H1 (cell line): Measurements from ENCODE around the gene UHRF2. TPM values are rescaled to one million over a fixed set of nuclear protein-coding genes. Genes with fewer than 3 reads are reported as not detected.

Source experiments
- CTCF ChIA-PET: fragments of 300-600 bp; sonication (Branson Sonifier 250); formaldehyde crosslinking; loops from one replicate; lab custom pipeline; 2021; ENCODE audit not compliant: partially characterized antibody; lab: Charles Lee
- POLR2A ChIA-PET: fragments of 300-600 bp; sonication (Branson Sonifier 250); formaldehyde crosslinking; loops from one replicate; lab custom pipeline; 2021; ENCODE audit warnings: inconsistent platforms; ENCODE audit not compliant: partially characterized antibody; lab: Charles Lee
- DNase-seq, 2 experiments: peaks; one replicate each; pipeline versions ENCODE4 v3.0.0 to v3.0.0-alpha.2; 2010 to 2022; ENCODE audit warnings: low spot score in 2 of 2, low read depth in 1 of 2, mixed read lengths in 1 of 2
- FAIRE-seq: peaks from 2 replicates; lab custom pipeline; 2011; peaks lifted over from hg19 to GRCh38; lab: Jason Lieb, UNC
- H2AFZ ChIP-seq: 2 replicates; pipeline ENCODE4 v1.8.1; 2012; ENCODE audit warnings: low read length, inconsistent platforms
- H2AK5ac ChIP-seq: 2 replicates; pipeline ENCODE4 v1.6.1; 2013; ENCODE audit warnings: low read depth, low read length
- H2BK120ac ChIP-seq: replicated peaks from 2 replicates; pipeline ENCODE3; 2013; ENCODE audit warnings: low read depth, low read length, inconsistent platforms
- H2BK12ac ChIP-seq: 2 replicates; pipeline ENCODE4 v1.6.1; 2013; ENCODE audit warnings: low read depth, low read length
- H2BK15ac ChIP-seq: 2 replicates; pipeline ENCODE4 v1.6.1; 2013; ENCODE audit warnings: low read length
- H2BK20ac ChIP-seq: 2 replicates; pipeline ENCODE4 v1.6.1; 2013; ENCODE audit warnings: low read length
- H2BK5ac ChIP-seq: 2 replicates; pipeline ENCODE4 v1.6.1; 2013; ENCODE audit warnings: low read depth, low read length
- H3K14ac ChIP-seq: 2 replicates; pipeline ENCODE4 v1.6.1; 2013; ENCODE audit warnings: inconsistent platforms; ENCODE audit not compliant: insufficient read length
- H3K18ac ChIP-seq: 2 replicates; pipeline ENCODE4 v1.6.1; 2013; ENCODE audit warnings: low read length; ENCODE audit errors: extremely low read depth
- H3K23ac ChIP-seq: 2 replicates; pipeline ENCODE4 v1.6.1; 2013; ENCODE audit warnings: inconsistent platforms; ENCODE audit not compliant: insufficient read length
- H3K23me2 ChIP-seq: 2 replicates; pipeline ENCODE4 v1.6.1; 2013; ENCODE audit warnings: low read depth, low read length
- H3K27ac ChIP-seq: 2 replicates; pipeline ENCODE4 v1.6.1; 2011; ENCODE audit warnings: low read depth, low read length, inconsistent platforms
- H3K27me3 ChIP-seq, 4 experiments: replicated peaks in 1 of 4; 1 replicate in 1 of 4; 2 replicates in 3 of 4; pipeline versions ENCODE4 v1.6.1 to v1.8.1; 2011 to 2013; ENCODE audit warnings: low read length in 3 of 4, mild to moderate bottlenecking in 3 of 4, inconsistent platforms in 2 of 4, mixed read lengths in 2 of 4, moderate library complexity in 1 of 4; ENCODE audit not compliant: control insufficient read depth in 3 of 4, insufficient read depth in 3 of 4; ENCODE audit errors: extremely low read depth in 1 of 4
- H3K36me3 ChIP-seq, 4 experiments: 2 replicates each; pipeline versions ENCODE4 v1.6.1 to v1.8.1; 2011 to 2013; ENCODE audit warnings: mild to moderate bottlenecking in 4 of 4, low read length in 3 of 4, moderate library complexity in 2 of 4, control low read depth in 1 of 4, inconsistent platforms in 1 of 4; ENCODE audit not compliant: insufficient read depth in 4 of 4, control insufficient read depth in 2 of 4
- H3K4ac ChIP-seq: replicated peaks from 2 replicates; pipeline ENCODE3; 2013; ENCODE audit warnings: low read length, low read depth, mixed read lengths, inconsistent platforms; ENCODE audit not compliant: insufficient read length
- H3K4me1 ChIP-seq, 4 experiments: replicated peaks in 1 of 4; 1 replicate in 1 of 4; 2 replicates in 3 of 4; pipeline versions ENCODE4 v1.6.1 to v1.8.1; 2011 to 2013; ENCODE audit warnings: low read length in 3 of 4, inconsistent platforms in 2 of 4, mixed read lengths in 1 of 4; ENCODE audit not compliant: insufficient read depth in 4 of 4, control insufficient read depth in 3 of 4
- H3K4me2 ChIP-seq, 2 experiments: 2 replicates each; pipeline versions ENCODE4 v1.6.1 to v1.8.1; 2011 to 2013; ENCODE audit warnings: low read depth in 2 of 2, low read length in 2 of 2, control low read depth in 1 of 2, inconsistent platforms in 1 of 2, mild to moderate bottlenecking in 1 of 2; ENCODE audit not compliant: insufficient read depth in 1 of 2
- H3K4me3 ChIP-seq, 4 experiments: fragments of 200-600, 300-600 bp in 1 of 4; sonication (generic), shearing (Covaris generic), sonication (Bioruptor Twin) in 1 of 4; 2 replicates each; pipeline versions ENCODE4 v1.5.1 to v1.8.1; 2011 to 2016; ENCODE audit warnings: low read length in 4 of 4, low read depth in 3 of 4, control low read depth in 2 of 4, inconsistent platforms in 2 of 4, mild to moderate bottlenecking in 2 of 4, mixed read lengths in 1 of 4, moderate library complexity in 1 of 4; ENCODE audit not compliant: insufficient read depth in 2 of 4; ENCODE audit errors: extremely low read depth in 1 of 4
- H3K56ac ChIP-seq: replicated peaks from 2 replicates; pipeline ENCODE3; 2013; ENCODE audit warnings: low read depth, mild to moderate bottlenecking, mixed read lengths, low read length, inconsistent platforms; ENCODE audit not compliant: insufficient read length
- H3K79me1 ChIP-seq: 2 replicates; pipeline ENCODE4 v1.6.1; 2013; ENCODE audit warnings: low read depth, low read length, control low read depth
- H3K79me2 ChIP-seq, 2 experiments: 2 replicates each; pipeline versions ENCODE4 v1.6.1 to v1.8.1; 2012 to 2013; ENCODE audit warnings: low read length in 2 of 2, mild to moderate bottlenecking in 2 of 2, inconsistent platforms in 1 of 2; ENCODE audit not compliant: insufficient read depth in 2 of 2, control insufficient read depth in 1 of 2
- H3K9ac ChIP-seq, 4 experiments: replicated peaks in 1 of 4; 1 replicate in 1 of 4; 2 replicates in 3 of 4; pipeline versions ENCODE4 v1.6.1 to v1.8.1; 2011 to 2013; ENCODE audit warnings: low read depth in 3 of 4, low read length in 3 of 4, control low read depth in 2 of 4, mild to moderate bottlenecking in 2 of 4, moderate library complexity in 2 of 4, inconsistent platforms in 1 of 4; ENCODE audit errors: extremely low read depth in 1 of 4
- H3K9me3 ChIP-seq, 2 experiments: 2 replicates each; pipeline versions ENCODE4 v1.6.1 to v1.8.1; 2012 to 2013; ENCODE audit warnings: mild to moderate bottlenecking in 2 of 2, moderate library complexity in 2 of 2, control low read depth in 1 of 2, inconsistent platforms in 1 of 2, low read depth in 1 of 2, low read length in 1 of 2, mixed read lengths in 1 of 2; ENCODE audit not compliant: insufficient read depth in 2 of 2
- H4K20me1 ChIP-seq, 2 experiments: replicated peaks in 1 of 2; 2 replicates each; pipeline versions ENCODE3 to v1.8.1; 2011 to 2013; ENCODE audit warnings: inconsistent platforms in 2 of 2, low read length in 2 of 2, mild to moderate bottlenecking in 1 of 2; ENCODE audit not compliant: insufficient read depth in 2 of 2, control insufficient read depth in 1 of 2
- H4K5ac ChIP-seq: 2 replicates; pipeline ENCODE4 v1.6.1; 2013; ENCODE audit warnings: low read length, low read depth, mixed read lengths, inconsistent platforms; ENCODE audit not compliant: insufficient read length
- H4K8ac ChIP-seq: 2 replicates; pipeline ENCODE4 v1.8.0; 2013; ENCODE audit warnings: mild to moderate bottlenecking, moderate library complexity, low read length, inconsistent platforms; ENCODE audit not compliant: insufficient read depth; ENCODE audit errors: extremely low read depth
- H4K91ac ChIP-seq: replicated peaks from 2 replicates; pipeline ENCODE3; 2013; ENCODE audit warnings: low read length, mixed read lengths, inconsistent platforms; ENCODE audit not compliant: insufficient read length
- CBX5 ChIP-seq: fragments of 300-800, 300-1000 bp; sonication (generic); IDR thresholded peaks from 2 replicates; pipeline ENCODE4 v1.7.1; 2016; ENCODE audit warnings: antibody characterized with exemption, low read length, low read depth
- PHF8 ChIP-seq: fragments of 200-600 bp; sonication (generic); conservative IDR thresholded peaks from 2 replicates; pipeline ENCODE4 v1.7.1; 2012; ENCODE audit warnings: low read depth, mild to moderate bottlenecking, inconsistent platforms, low read length, moderate library complexity
- POLR2AphosphoS5 ChIP-seq: IDR thresholded peaks from 2 replicates; pipeline ENCODE4 v1.6.1; 2011; ENCODE audit warnings: low read depth, low read length
- RAD21 ChIP-seq, 2 experiments: IDR thresholded peaks in 1 of 2; conservative IDR thresholded peaks in 1 of 2; 2 replicates each; pipeline ENCODE4 v1.6.1; 2011; ENCODE audit warnings: low read depth in 2 of 2, low read length in 2 of 2, improper control_type of control experiment in 1 of 2, inconsistent platforms in 1 of 2, mild to moderate bottlenecking in 1 of 2, moderate library complexity in 1 of 2
- RXRA ChIP-seq: IDR thresholded peaks from 2 replicates; pipeline ENCODE4 v1.6.1; 2011; ENCODE audit warnings: low read depth, mild to moderate bottlenecking, low read length, moderate library complexity; ENCODE audit not compliant: insufficient read depth
- WGBS, 2 experiments: shearing (Covaris generic) in 1 of 2; methylation state at CpG; one replicate each; pipeline versions ENCODE4 v1.1.6 to v1.1.7; 2013 to 2015; ENCODE audit warnings: low lambda C conversion rate in 2 of 2, mixed read lengths in 2 of 2, inconsistent platforms in 1 of 2, low coverage in 1 of 2, missing lambda C conversion rate in 1 of 2; ENCODE audit not compliant: insufficient replicate concordance in 2 of 2, insufficient coverage in 1 of 2, insufficient read length in 1 of 2; ENCODE audit errors: extremely low coverage in 1 of 2, missing lambda C conversion rate in 1 of 2; 5-methylcytosine and 5-hydroxymethylcytosine counted together
- polyA plus RNA-seq, 7 experiments: library from polyadenylated mRNA; depleted of rRNA in 3 of 7; stranded (reverse) in 5 of 7; unstranded in 2 of 7; fragments of >200 nt in 5 of 7; fragments of 200-250 nt in 2 of 7; gene quantifications; 1 replicate in 5 of 7; 2 replicates in 1 of 7; 4 replicates in 1 of 7; pipeline versions ENCODE4 v1.2.1 to v1.2.3, GENCODE V29; 2011 to 2013; ENCODE audit warnings: missing spikeins in 2 of 7, mixed read lengths in 2 of 7
- total RNA-seq: library from RNA; stranded (reverse); fragmentation: NEBNext Ultra II Directional; extraction: Animal tissue kit (Norgen Biotek cat#: 25700); gene quantifications from 2 replicates; pipeline ENCODE4 v1.2.1, GENCODE V29; 2021

UHRF2 gene
- total and polyA plus RNA-seq, 2 of the 8 experiments (the other 6 are each of a cell fraction or from before 2014, with no cell fraction given) = 31.8 to 48.0 TPM

- H3K27me3 ChIP-seq = no peaks in the 10 kb centered on the region
- H3K79me2 ChIP-seq = no peaks in the 10 kb centered on the region
- H3K4me2 ChIP-seq = no peak overlapping the region
- H3K23me2 ChIP-seq = no peaks in the 10 kb centered on the region
- CTCF ChIA-PET = interaction anchor here (0.6 to 1.9 kb wide), 6 partner anchors 9 to 115 kb away, joined by 3 to 6 read pairs (median 4); no protein-coding TSS in a partner anchor
- H4K5ac ChIP-seq = no peak overlapping the region
- H3K4me1 ChIP-seq = no peaks in the 10 kb centered on the region
- H3K56ac ChIP-seq = no peak overlapping the region
- H3K4ac ChIP-seq = no peak overlapping the region
- H3K18ac ChIP-seq = no peak overlapping the region
- TF ChIP-seq RAD21 (IDR thresholded peaks at IDR 0.05 in 1 of 2, conservative IDR thresholded peaks at IDR 0.05 in 1 of 2; ENCODE audit: low read depth in 2 of 2, low read length in 2 of 2) (no peak), POLR2AphosphoS5 (no peak), PHF8 (no peak), RXRA (no peak), CBX5 (no peak)
- TF ChIP-seq, all 59 proteins: peak for 0
- H4K20me1 ChIP-seq = no peaks in the 10 kb centered on the region
- no peak overlapping the region for H2AK5ac ChIP-seq
- no peak overlapping the region for H2BK120ac ChIP-seq
- no peak overlapping the region for H4K91ac ChIP-seq
- H2AFZ ChIP-seq = no peak overlapping the region
- no peak overlapping the region for H3K4me3 ChIP-seq
- WGBS, 2 experiments = 94% methylated on average over 7 of the region's 7 CpGs; no CpG with 5 or more reads in 1 of the 2 experiments
- no peak for FAIRE-seq
- DNase-seq = no peak
- POLR2A ChIA-PET = no interaction called here
- H3K79me1 ChIP-seq = no peaks in the 10 kb centered on the region
- no peak overlapping the region for H2BK20ac ChIP-seq
- no peak overlapping the region for H2BK15ac ChIP-seq
- H3K14ac ChIP-seq = no peak overlapping the region
- peaks cover 0 to 3% (median 2%) of the 10 kb centered on the region in 4 experiments; a peak in 5 of 8 replicates for H3K36me3 ChIP-seq
- H4K8ac ChIP-seq = no peak overlapping the region
- no peak overlapping the region for H3K9ac ChIP-seq
- H3K23ac ChIP-seq = no peak overlapping the region
- H2BK12ac ChIP-seq = no peak overlapping the region
- H2BK5ac ChIP-seq = no peak overlapping the region
- no peaks in the 10 kb centered on the region for H3K9me3 ChIP-seq
- no peak overlapping the region for H3K27ac ChIP-seq
These were observed 139.6 kb downstream of the UHRF2 start for GRCh38 chr9:6552498-6553121.
